Glutamatergic neuron (in vitro differentiated cells): ENCODE measurements around the gene CD3G. TPM values are rescaled to one million over a fixed set of nuclear protein-coding genes. Genes with fewer than 3 reads are reported as not detected.
"Not testable (repeated sequence)": the region's sequence is repeated elsewhere in the genome, so short reads cannot be mapped to it uniquely, and the experiment has no call there.

ENCODE experiments used
- DNase-seq: peaks from one replicate; pipeline ENCODE4 v3.0.0; 2022
- H3K27ac Mint-ChIP-seq: one replicate; pipeline ENCODE4 v1.8.0; 2020; ENCODE audit warnings: mild to moderate bottlenecking, mixed read lengths, inconsistent platforms; ENCODE audit not compliant: unreplicated experiment
- H3K27me3 Mint-ChIP-seq: one replicate; pipeline ENCODE4 v1.8.0; 2020; ENCODE audit warnings: mild to moderate bottlenecking, moderate library complexity, mixed read lengths, inconsistent platforms; ENCODE audit not compliant: unreplicated experiment
- H3K36me3 Mint-ChIP-seq: one replicate; pipeline ENCODE4 v1.8.0; 2020; ENCODE audit warnings: mild to moderate bottlenecking, mixed read lengths, inconsistent platforms; ENCODE audit not compliant: unreplicated experiment
- H3K4me1 Mint-ChIP-seq: one replicate; pipeline ENCODE4 v1.8.0; 2020; ENCODE audit warnings: mild to moderate bottlenecking, low read depth, mixed read lengths, inconsistent platforms; ENCODE audit not compliant: unreplicated experiment
- H3K4me3 Mint-ChIP-seq: one replicate; pipeline ENCODE4 v1.8.0; 2020; ENCODE audit warnings: mild to moderate bottlenecking, mixed read lengths, inconsistent platforms; ENCODE audit not compliant: unreplicated experiment
- H3K9me3 Mint-ChIP-seq: one replicate; pipeline ENCODE4 v1.8.0; 2020; ENCODE audit warnings: mild to moderate bottlenecking, moderate library complexity, mixed read lengths, inconsistent platforms; ENCODE audit not compliant: unreplicated experiment
- CTCF ChIP-seq: fragments of 200-600 bp; sonication (generic); IDR thresholded peaks from one replicate; pipeline ENCODE4 v1.5.0; 2021; ENCODE audit not compliant: partially characterized antibody, unreplicated experiment
- total RNA-seq: library from RNA; stranded (reverse); fragmentation: NEBNext Ultra II Directional; extraction: Animal tissue kit (Norgen Biotek cat#: 25700); gene quantifications from one replicate; pipeline ENCODE4 v1.2.1, GENCODE V29; 2021; ENCODE audit not compliant: unreplicated experiment

Gene CD3G
- total RNA-seq, 1 donor from 2014 or later, result 0.39 TPM

GRCh38 chr11:118401151-118401879, 57.2 kb downstream of the CD3G start, which contains the start of gene ATP5MG:
TSS of gene ATP5MG (plus strand) at chr11:118401606. CDS start at chr11:118401666, 60 bp downstream.
- no peak for TF ChIP-seq CTCF

GRCh38 chr11:118401880-118402590, 57.9 kb downstream of the CD3G start:
- peak overlapping the region; percentile 99 for H3K4me3 Mint-ChIP-seq
- H3K36me3 Mint-ChIP-seq, result no peaks in the 10 kb centered on the region
- peak overlapping the region; percentile 85 for H3K27ac Mint-ChIP-seq
- no peak for TF ChIP-seq CTCF
- peaks cover 1% of the 10 kb centered on the region for H3K9me3 Mint-ChIP-seq
- DNase-seq, result no peak
- H3K27me3 Mint-ChIP-seq, result peaks cover 4% of the 10 kb centered on the region
- peaks cover 11% of the 10 kb centered on the region for H3K4me1 Mint-ChIP-seq

More at GRCh38 chr11:118401151-118401879, 57.2 kb downstream of the CD3G start, which contains the start of gene ATP5MG:
- H3K36me3 Mint-ChIP-seq, result no peaks in the 10 kb centered on the region
- H3K9me3 Mint-ChIP-seq, result peaks cover 1% of the 10 kb centered on the region
- H3K27ac Mint-ChIP-seq, result peak within 1 kb of the TSS; percentile 90
- H3K4me3 Mint-ChIP-seq, result peak within 1 kb of the TSS; percentile 99
- DNase-seq, result peak; percentile 87
- H3K27me3 Mint-ChIP-seq, result peaks cover 4% of the 10 kb centered on the region
- peaks cover 11% of the 10 kb centered on the region for H3K4me1 Mint-ChIP-seq

- peaks cover 11% of the 10 kb centered on the region for H3K4me1 Mint-ChIP-seq
- not testable (repeated sequence) for DNase-seq, H3K27me3 Mint-ChIP-seq, H3K9me3 Mint-ChIP-seq, H3K27ac Mint-ChIP-seq, H3K36me3 Mint-ChIP-seq
- H3K4me3 Mint-ChIP-seq, result peak overlapping the region; percentile 99
Observed at GRCh38 chr11:118402594-118402993, 58.5 kb downstream of the CD3G start.

Other genes with a start within 250 kb of the CD3G start
- gene SCN4B, start 191.5 kb upstream of the CD3G start, total RNA-seq, result 2.9 TPM
- gene SCN2B, start 167.7 kb upstream of the CD3G start, total RNA-seq, result 0.39 TPM
- gene JAML, start 119.3 kb upstream of the CD3G start, total RNA-seq, result not detected
- gene MPZL3, start 92.0 kb upstream of the CD3G start, total RNA-seq, result 0.54 TPM
- gene MPZL2, start 80.0 kb upstream of the CD3G start, total RNA-seq, result not detected
- gene CD3E, start 39.6 kb upstream of the CD3G start, total RNA-seq, result not detected
- gene CD3D, start 1.6 kb upstream of the CD3G start, total RNA-seq, result not detected
- 44.0 TPM for gene UBE4A, start 15.3 kb downstream of the CD3G start, total RNA-seq
- gene ATP5MG, start 57.3 kb downstream of the CD3G start, total RNA-seq, result 140 TPM
- 132 TPM for gene KMT2A, start 92.1 kb downstream of the CD3G start, total RNA-seq
- gene TTC36, start 183.1 kb downstream of the CD3G start, total RNA-seq, result 1.9 TPM
- 76.8 TPM for gene TMEM25, start 186.8 kb downstream of the CD3G start, total RNA-seq
- 21.1 TPM for gene IFT46, start 221.6 kb downstream of the CD3G start, total RNA-seq
- gene ARCN1, start 228.1 kb downstream of the CD3G start, total RNA-seq, result 118 TPM